HG03103 (cell line): Measurements from ENCODE around the gene CNIH3.

Experiments used
- ATAC-seq: cut with Tn5 transposase; IDR thresholded peaks from one replicate; pipeline ENCODE4 v1.9.1; 2021; ENCODE audit warnings: low read depth; ENCODE audit not compliant: unreplicated experiment

The CNIH3 gene

DNA sequence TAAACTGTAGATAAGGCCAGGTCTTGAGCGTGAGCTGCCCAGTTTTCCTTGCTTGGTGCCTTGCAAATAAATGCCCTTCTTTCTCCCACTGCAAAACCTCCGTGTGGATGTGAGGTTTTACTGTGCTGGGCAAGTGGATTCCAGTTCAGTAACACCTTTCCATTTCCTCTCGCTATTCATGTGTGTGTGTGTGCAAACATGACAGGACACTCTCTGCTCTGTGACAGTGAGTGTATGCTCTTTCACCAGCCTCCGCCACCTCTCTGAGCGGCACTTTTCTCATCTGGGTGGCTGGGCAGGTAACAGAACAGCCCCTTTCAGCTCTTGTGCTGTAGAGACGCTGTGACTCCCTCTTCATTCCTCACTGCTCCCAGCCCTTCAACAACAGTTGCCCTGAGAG, 23.9 kb downstream of the CNIH3 start:
- ATAC-seq, result no peak

GRCh38 chr1:224640587-224640986, 24.5 kb downstream of the CNIH3 start:
- ATAC-seq, result no peak

- no peak for ATAC-seq
These were observed 24.9 kb downstream of the CNIH3 start for GRCh38 chr1:224641030-224641429.

GRCh38 chr1:224643653-224644052, 27.5 kb downstream of the CNIH3 start:
- no peak for ATAC-seq

DNA sequence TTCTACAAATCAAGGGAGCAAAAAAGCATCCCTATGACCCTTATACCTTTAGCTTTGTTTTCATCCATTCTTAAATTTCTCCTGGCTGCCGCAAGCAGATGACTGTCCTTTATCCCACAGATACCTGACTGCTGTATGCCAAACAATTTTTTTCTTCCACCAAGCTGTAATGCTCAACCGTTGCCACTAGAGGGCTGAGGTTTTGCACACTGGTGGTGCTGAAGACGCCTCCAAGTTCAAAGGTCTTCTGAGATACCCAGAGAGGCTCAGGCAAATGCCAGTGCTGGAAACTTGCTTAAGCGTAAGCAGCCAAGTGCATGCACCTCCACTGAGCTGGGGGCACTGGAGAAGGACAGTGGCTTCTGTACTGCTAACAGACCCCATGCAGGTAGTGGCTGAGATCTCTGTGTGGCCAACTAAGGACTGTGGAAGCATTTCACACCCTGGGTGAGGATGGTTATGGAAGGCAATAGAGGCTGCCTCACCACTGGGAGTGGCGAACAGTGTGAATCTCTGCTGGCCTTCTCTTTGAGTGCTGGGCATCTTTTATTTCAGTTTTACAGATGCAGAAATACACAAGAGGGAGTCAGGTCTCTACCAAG, 28.5 kb downstream of the CNIH3 start:
- no peak for ATAC-seq

DNA sequence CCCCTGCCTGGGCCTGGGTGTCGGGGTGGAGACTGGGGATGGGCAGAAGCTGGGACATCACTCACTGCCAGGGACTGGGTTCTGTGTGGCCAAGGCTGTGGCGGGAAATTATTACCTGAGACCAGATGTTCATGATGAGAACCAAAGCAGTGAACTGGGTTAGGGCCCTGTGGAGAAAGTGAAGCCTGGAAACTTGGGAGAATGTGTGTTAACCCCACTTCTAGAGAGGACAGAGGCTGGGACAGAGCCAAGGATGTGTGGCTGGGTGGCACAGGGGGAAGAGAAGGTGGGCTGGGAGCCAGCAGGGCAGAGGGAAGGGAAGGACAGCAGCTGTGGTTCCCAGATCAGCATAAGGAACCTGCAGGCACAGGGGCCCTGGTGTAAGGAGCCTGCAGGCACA, 31.3 kb downstream of the CNIH3 start:
- ATAC-seq, result no peak

GRCh38 chr1:224650290-224650689, 34.2 kb downstream of the CNIH3 start:
- no peak for ATAC-seq

GRCh38 chr1:224651188-224651587, 35.1 kb downstream of the CNIH3 start:
- no peak for ATAC-seq

GRCh38 chr1:224656392-224656791, 40.3 kb downstream of the CNIH3 start:
- no peak for ATAC-seq

DNA sequence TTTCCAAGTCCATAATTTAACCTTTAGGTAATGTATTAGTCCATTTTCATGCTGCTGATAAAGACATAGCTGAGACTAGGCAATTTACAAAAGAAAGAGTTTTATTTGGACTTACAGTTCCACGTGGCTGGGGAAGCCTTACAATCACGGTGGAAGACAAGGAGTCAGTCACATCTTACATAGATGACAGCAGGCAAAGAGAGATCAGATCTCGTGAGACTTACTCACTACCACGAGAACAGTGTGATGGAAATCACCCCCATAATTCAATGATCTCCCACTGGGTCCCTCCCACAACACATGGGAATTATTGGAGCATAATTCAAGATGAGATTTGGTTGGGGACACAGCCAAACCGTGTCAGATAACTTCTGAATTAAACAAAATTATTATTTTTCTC, 44.0 kb downstream of the CNIH3 start:
- ATAC-seq, result no peak

DNA sequence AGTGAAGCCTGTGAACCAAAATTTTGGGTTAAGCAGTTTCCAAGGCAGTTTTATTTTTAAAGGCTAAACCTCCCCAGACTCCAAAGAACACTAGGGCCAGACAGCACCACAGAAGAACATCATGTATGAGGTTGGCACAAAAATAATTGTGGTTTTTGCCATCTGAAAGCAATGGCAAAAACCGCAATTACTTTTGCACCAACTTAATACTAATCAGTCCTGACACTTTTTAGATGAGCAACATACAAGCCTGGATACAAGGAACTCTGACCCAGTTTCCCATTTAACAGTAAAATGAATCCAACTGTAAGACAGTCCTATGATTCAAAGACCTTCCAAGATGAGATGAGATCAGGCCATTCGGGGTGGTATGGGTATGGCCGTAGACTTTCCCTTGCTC, 46.8 kb downstream of the CNIH3 start:
- no peak for ATAC-seq

- ATAC-seq, result no peak
These were observed 48.9 kb downstream of the CNIH3 start for GRCh38 chr1:224665016-224665415.

DNA sequence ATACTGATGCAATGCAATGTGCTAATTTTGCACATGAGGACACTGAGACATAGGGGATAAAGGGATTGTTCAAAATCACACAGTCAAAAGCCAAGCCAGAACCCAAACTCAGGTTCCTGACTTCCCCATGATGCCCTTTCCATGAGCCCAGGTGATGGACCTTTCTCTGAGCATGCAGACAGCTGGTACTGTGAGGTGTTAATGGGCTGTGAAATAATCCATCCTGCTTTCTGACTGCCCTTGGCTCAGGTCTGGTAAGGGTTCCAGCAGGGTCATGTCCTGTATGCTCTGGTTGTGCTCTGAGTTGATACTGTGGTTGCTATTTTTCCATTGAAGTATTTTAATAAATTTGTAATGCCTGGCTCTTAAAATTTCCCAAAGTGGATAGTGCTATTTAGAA, 50.0 kb downstream of the CNIH3 start:
- no peak for ATAC-seq

- no peak for ATAC-seq
These were observed 50.8 kb downstream of the CNIH3 start for GRCh38 chr1:224666913-224667312.

DNA sequence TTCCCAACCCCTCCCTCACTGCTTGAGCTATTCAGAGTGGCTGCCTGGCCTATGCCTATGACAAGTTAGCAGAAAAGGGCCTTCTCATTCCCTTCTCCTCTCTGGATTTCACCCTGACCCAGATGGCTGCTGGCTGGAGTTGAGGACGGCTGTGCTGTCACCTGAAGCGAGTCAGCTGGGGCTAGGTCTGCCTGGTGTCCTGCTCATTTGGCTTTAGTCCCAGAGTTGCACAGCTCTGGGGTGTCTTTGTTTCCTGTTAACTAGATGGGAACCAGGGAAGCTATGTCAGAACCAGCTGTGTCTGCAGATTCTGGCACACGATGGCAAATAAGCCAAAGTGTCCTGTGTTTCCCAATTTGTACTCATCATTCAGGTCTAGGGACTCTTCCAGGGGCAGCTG, 52.9 kb downstream of the CNIH3 start:
- no peak for ATAC-seq

DNA sequence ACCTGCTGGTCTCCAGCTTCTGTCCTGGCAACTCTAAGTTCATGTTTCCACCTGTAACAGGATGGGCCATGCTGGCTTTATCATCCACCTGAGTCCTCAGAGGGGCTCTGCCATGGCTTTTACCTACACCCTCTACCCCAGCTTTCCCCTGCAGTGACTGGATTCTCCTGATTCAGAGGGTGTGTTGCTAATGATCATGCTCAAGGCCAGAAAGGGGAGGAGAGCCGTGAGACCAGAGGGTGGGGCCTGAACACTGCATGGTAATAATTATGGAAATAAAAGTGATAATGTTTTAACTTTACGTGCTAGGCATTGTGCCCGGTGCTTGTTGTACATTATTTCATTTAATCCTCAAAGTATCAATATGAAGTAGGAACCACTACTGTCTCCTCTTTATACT, 53.3 kb downstream of the CNIH3 start:
- ATAC-seq, result no peak

DNA sequence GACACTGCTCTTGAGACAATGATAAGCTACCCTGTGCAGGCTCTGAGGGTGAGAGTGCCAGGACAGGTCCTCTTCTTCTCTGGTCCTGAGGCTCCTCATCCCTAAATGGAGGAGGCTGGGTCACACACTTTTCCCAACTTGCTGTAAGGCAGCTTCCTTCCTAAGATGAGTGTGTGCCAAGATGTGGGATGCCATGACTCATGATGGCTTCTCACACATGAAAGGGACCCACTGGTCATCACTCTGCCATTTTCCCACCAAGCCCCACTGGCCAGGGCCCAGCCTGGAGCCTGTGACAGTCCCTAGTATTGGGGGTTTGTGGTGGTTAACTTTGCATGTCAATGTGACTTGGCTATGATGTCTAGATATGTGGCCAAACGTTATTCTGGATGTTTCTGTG, 54.4 kb downstream of the CNIH3 start:
- no peak for ATAC-seq

- ATAC-seq, result no peak
These were observed 55.0 kb downstream of the CNIH3 start for GRCh38 chr1:224671076-224671475.

- ATAC-seq, result no peak
These were observed 57.0 kb downstream of the CNIH3 start for GRCh38 chr1:224673141-224673540.

DNA sequence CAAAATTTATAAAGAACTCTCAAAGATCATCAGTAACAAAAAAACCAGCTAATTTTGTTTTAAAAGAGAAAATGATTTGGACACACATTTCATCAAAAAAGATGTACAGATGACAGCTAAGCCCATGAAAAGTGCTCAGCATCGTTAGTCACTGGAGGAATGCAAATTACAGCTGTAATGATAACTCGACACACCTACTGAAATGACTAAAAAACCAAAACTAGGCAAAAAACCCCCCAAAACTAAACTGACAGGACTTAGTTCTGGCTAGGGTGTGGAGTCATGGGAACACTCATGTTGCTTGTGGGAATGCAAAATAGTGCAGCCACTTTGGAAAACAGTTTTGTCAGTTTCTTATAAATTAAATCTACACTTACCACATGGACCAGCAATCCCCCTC, 59.5 kb downstream of the CNIH3 start:
- ATAC-seq, result no peak

GRCh38 chr1:224676551-224676950, 60.4 kb downstream of the CNIH3 start:
- no peak for ATAC-seq

- no peak for ATAC-seq
These were observed 62.1 kb downstream of the CNIH3 start for GRCh38 chr1:224678168-224678567.

DNA sequence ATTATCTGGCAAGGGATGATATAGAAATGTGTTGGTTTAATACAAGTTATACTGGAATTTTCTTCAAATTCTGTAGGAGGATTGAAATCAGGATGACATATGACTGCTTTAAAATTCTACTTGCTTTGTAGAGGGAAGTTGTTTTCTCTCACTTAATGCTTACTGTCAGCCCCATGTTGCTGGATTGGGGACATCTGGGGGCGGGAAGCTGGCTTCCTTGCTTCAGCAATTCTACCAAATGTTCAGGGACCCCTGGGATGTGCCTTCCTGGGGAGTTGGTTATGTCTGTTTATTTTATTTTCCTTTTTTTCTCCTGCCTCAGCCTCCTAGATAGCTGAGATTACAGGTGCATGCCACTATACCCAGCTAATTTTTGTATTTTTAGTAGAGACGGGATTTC, 63.5 kb downstream of the CNIH3 start:
- no peak for ATAC-seq
